ENCODE measurements around the gene SPAST.
"Not testable (repeated sequence)": the region's sequence is repeated elsewhere in the genome, so short reads cannot be mapped to it uniquely, and the experiment has no call there.

SPAST gene

DNA sequence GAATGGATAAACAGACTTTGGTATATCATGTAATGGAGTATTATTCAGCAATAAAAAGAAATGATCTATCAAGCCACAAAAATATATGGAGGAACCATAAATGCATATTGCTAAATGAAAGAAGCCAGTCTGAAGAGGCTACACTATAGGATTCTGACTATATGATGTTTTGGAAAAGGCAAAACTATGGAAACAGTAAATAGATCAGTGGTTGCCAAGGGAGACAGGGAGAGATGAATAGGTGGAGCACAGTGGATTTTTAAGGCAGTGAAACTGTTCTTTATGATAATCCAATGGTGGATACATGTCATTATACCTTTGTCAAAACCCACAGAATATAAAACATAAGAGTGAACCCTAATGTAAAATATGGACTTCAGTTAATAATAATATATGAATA is 61.3 kb downstream of the SPAST start:
- H3K4me3 ChIP-seq (ENCODE audit: low read depth, low read length) = no peak overlapping the region

DNA sequence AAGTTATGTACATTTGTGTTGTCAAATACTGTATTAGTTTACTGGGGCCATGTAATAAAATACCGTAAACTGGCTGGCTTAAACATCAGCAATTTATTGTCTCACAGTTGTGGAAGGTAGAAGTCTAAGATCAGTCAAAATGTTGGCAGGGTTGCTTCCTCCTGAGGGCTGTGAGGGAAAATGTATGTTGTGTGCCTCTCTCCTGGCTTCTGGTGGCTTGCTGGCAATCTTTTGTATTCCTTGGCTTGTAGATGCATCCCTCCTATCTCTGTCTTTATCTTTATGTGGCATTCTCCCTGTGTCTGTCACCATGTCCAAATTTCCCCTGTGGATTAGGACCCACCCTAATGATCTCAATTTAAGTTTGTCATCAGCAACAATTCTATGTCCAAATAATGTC is 65.3 kb downstream of the SPAST start:
- no peak overlapping the region for H3K4me3 ChIP-seq (ENCODE audit: low read depth, low read length)

DNA sequence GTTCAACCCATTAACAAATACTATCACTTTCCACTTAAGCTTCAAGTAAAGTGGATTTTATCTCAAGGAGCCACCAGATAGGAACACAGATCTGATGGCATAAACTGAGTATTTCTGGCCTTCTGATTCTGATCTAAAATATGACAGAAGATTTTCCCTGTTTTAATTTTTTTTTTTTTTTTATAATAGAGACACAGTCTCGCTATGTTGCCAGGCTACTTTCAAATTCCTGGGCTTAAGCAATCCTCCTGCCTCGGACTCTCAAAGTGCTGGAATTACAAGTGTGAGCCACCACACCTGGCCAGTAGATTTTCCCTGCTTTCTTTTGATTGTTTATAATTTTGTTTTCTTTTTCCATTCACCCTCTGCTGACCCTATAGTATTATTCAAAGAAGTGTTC is 65.7 kb downstream of the SPAST start:
- no peak overlapping the region for H3K4me3 ChIP-seq (ENCODE audit: low read depth, low read length)

DNA sequence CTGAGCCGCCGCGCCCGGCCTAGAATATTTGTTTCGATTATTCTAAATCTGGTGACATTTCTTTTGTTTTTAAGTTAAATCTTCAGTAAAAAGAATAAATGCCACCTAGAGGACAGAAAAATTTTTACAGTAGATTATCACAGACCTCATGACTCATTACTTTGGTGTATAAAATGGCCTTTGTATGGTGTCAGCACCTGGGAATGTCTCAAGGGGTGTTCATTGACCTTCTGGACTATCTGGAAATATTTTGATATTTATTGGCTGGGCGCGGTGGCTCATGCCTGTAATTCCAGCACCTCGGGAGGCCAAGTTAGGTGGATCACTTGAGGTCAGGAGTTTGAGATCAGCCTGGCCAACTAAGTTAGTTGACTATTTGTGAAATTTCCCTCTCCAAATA is 72.1 kb downstream of the SPAST start:
- H3K4me3 ChIP-seq (ENCODE audit: low read depth, low read length) = no peak overlapping the region

DNA sequence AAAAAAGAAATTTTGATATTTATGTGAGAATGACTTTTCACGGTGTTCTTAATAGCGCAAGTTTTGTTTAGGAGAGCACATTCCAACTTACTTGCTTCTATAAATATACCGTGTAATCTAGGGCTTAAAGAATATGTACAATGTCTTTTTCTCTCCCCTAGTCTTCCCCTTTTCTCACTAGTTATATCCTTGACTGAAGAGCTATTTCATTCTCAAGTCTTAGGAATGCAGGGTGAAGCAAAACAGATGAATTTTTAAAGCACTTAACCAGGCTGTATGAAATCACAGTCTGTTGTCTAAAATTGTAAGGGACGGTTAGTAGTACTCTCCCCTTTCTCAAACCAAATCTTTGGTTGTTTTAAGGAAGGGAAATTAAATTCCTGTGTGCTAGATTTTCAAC is 72.7 kb downstream of the SPAST start:
- H3K4me3 ChIP-seq (ENCODE audit: low read depth, low read length) = no peak overlapping the region

DNA sequence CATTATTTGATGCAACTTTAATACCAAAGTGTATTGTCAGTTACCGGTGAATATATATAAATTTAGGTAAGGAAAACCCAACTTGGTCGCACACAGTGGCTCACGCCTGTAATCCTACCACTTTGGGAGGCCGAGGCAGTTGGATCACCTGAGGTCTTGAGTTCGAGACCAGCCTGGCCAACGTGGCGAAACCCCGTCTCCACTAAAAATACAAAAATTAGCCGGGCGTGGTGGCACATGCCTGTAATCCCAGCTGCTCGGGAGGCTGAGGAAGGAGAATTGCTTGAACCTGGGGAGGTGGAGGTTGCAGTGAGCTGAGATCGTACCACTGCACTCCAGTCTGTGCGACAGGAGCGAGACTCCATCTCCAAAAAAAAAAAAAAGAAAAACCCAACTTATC is 88.2 kb downstream of the SPAST start:
- H3K4me3 ChIP-seq (ENCODE audit: low read depth, low read length) = not testable (repeated sequence)

DNA sequence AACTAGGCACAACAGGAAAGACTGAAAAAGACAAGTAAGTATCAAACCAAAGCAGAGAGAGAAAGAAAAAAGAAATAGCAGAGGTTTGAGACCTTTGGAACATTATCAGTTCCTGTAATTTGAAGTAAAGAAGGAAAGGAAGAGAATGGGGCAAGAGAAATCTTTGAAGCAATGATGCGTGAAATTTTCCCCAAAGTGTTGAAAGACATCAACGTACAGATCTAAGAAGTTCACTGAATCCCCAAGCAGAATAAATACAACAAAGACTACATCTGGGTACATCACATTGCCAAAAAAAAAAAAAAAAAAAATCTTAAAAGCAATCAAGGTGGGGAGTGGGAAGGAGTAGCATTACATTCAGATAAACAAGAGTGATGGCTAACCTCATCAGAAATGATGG is 96.3 kb downstream of the SPAST start:
- H3K4me3 ChIP-seq (ENCODE audit: low read depth, low read length) = no peak overlapping the region

DNA sequence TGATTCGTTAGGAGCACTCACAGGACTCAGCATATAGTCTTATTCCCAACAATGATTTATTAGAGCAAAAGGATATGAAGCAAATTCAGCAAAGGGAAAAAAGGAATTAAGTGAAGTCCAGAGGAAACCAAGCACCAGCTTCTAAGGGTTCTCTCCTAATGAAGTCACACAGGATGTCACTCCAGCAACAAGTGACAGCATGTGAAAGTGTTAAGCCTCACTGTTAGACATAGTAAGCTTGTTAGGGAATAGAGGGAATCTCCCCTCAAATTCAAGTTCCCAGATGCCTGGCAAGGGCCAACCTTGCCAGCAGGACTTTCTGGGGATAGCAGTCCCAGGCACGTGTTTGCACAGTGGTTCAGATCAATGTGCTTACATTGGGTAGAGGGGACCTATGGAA is 97.9 kb downstream of the SPAST start:
- no peak overlapping the region for H3K4me3 ChIP-seq (ENCODE audit: low read depth, low read length)

DNA sequence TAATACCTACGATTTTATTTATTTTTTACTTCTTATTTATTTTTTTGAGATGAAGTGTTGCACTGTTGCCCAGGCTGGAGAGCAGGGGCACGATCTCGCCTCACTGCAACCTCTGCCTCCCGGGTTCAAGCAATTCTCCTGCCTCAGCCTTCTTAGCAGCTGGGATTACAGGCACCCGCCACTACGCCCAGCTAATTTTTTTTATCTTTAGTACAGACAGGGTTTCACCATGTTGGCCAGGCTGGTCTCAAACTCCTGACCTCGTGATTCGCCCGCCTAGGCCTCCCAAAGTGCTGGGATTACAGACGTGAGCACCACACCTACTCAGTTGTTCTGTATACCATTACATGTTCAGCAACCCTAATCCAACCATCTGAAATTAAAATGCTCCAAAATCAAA is 100.9 kb downstream of the SPAST start:
- not testable (repeated sequence) for H3K4me3 ChIP-seq (ENCODE audit: low read depth, low read length)

DNA sequence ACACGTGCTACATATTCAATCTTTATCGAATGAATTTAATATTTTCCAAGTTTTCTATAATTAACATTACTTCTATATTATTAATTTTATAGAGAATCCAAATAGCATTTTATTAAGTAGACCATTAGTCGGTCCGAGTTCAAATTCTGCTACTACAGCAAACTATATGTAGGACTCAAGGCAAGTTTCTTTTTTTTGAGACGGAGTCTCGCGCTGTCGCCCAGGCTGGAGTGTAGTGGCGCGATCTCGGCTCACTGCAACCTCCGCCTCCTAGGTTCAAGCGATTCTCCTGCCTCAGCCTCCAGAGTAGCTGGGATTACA is 101.6 kb downstream of the SPAST start:
- H3K4me3 ChIP-seq (ENCODE audit: low read depth, low read length) = peak overlapping the region; percentile 82

DNA sequence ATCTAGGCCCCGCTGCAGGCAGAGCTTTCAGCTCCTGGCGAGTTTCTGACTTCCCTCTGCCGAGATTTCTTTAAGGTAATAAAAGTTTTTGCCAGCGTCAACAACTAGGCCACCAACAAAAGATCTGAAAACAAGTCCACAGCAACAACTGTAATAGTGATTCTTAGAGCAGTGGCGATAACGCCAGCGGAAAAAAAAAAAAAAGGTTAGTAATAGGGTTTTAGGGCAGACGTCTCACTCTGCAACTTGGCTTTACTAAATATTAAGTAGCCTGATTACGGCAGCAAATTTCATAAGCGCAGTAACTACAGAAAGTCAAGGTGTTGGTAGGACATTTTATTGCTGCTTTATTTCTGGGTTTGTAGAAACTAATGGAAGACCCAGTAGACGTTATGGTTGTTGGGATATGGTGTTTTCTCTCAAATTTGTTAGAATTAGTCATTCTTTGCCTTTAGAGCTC is 102.8 kb downstream of the SPAST start:
- peak overlapping the region; percentile 82 for H3K4me3 ChIP-seq (ENCODE audit: low read depth, low read length)

DNA sequence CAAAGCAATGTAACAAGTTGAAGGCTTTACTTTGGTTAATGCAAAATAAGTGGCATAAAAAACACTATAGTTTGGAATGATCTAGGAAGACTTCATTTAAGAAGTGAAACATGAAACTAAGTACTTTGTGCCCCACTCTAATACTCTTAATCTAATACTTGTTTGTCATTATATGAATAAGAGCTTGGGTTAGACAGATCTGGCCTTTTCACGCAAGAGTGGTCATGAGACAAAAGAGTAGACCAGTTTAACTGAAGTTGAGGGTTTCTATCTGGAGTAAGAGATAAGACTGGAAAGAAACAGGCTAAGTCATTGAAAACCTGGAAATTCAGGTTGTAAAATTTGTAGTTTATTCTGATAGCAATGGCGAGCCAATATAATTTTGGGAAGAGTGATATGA is 105.2 kb downstream of the SPAST start:
- no peak overlapping the region for H3K4me3 ChIP-seq (ENCODE audit: low read depth, low read length)

DNA sequence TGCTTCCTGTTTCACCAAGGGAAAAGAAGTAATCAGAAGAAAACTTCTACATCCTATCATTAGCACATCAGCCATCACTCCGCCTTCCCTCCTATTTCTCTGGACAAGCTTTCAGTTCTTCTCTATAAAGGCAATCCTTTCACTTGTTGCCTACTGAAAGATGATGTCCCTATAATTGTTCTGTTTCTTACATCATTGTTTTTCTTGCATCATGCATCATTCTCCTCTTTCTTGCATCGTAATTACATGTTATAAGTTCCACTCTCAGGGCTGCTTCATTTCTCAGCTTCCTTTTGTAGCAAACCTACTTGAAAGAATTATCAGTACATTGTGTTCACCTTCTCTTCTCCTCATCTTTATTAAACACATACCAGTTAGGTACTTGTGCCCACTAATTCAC is 109.5 kb downstream of the SPAST start:
- no peak overlapping the region for H3K4me3 ChIP-seq (ENCODE audit: low read depth, low read length)

DNA sequence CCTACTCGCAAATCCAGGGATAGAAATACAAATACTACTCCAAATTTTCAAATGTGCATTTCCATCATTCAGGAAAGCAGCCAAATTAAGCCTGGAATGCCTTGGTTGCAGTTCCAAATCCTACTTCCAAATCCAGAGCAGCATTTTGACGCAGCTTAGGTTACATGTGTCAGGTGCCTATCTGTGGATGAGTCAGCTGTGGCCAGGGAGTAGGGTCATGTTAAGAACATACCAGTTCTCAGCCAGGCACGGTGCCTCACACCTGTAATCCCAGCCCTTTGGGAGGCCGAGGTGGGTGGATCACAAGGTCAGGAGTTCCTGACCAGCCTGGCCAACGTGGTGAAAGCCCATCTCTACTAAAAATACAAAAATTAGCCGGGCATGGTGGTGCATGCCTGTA is 119.3 kb downstream of the SPAST start:
- H3K4me3 ChIP-seq (ENCODE audit: low read depth, low read length) = no peak overlapping the region

DNA sequence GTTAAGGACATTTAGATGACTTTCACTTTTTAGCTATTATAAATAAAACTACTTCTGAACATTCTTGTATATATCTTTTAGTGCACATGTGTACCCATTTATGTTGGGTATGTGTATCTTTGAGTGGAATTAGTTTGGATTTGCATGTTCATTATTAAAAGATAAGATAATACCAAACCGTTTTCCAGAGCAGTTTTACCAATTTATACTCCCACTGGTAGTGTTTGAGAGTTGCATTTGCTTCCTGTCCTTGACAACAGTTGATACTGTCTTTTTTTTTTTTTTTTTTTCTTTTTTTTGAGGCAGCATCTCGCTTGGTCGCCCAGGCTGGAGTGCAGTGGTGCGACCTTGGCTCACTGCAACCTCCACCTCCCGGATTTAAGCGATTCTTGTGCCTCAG is 125.7 kb downstream of the SPAST start:
- H3K4me3 ChIP-seq (ENCODE audit: low read depth, low read length) = no peak overlapping the region

DNA sequence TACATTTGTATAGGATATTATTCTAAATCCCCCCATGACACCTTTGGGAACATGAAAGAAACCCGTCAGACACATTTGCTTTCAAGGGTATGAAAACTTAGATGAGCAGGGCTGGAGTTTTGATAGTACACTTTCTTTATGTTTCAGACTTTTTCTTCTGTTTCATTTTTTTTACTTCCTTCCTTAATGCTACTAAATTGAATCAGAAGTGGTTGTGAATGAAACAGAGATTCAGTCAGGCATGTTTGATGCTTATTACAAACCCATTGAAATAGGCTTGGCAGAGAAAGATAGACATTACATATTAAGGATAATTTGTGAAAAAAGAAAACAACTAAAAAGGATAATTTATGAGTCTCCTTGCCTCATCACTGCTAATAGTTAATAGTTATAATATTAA is 129.1 kb downstream of the SPAST start:
- H3K4me3 ChIP-seq (ENCODE audit: low read depth, low read length) = no peak overlapping the region

DNA sequence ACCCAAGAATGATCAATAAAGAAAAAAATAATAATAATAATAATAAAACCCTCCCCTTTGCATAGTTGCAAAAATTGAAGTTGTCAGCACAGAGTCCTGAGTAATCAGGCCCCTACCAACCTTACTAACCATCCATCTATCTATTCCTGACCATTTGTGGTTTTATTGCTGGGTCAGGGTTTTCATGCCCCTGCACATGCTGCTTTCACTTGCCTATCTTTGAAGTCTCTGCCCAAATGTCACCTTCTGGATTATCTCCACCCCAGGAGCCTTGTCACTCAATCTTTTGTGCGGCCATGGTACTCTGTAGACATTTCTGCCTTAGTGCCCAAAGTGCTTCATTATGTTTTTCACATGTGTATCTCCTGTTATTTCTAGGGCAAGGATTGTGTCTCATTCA is 137.5 kb downstream of the SPAST start:
- no peak overlapping the region for H3K4me3 ChIP-seq (ENCODE audit: low read depth, low read length)

DNA sequence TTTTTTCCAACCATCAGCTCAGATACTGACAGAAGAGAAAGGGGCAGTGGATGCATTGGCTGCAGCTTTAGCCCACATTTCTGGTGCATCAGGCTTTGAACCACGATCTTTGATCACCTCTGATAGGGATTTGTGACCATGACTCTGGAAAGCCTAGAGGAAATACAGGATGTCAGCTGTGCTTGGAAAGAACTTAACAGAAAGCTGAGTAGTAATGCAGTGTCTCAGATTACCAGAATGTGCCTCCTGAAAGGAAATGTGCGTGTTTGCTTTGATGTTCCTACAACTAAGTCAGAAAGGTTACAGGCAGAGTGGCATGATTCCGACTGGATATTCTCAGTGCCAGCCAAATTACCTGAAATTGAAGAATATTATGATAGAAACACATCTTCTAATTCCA is 140.1 kb downstream of the SPAST start:
- H3K4me3 ChIP-seq (ENCODE audit: low read depth, low read length) = not testable (repeated sequence)

All from iPS-11a (cell line).